ENCODE data around the gene RFK.

- TF ChIP-seq CTCF (IDR thresholded peaks at IDR 0.05), result no peak
- no peak for TF ChIP-seq POLR2A (IDR thresholded peaks at IDR 0.05)
Measured at GRCh38 chr9:76353280-76353679, 40.9 kb downstream of the RFK start.
